Stimulated activated naive CD4-positive, alpha-beta T cell (primary cell): Measurements from ENCODE around the gene PBRM1.
A peak's percentile ranks its signal among the peaks of the same experiment; 100 is the strongest.
"Not testable (repeated sequence)": the region's sequence is repeated elsewhere in the genome, so short reads cannot be mapped to it uniquely, and the experiment has no call there.

Source experiments
- DNase-seq, 6 experiments: peaks; one replicate each; lab custom pipeline; 2025; lab: John Stamatoyannopoulos, UW

The PBRM1 gene

DNA sequence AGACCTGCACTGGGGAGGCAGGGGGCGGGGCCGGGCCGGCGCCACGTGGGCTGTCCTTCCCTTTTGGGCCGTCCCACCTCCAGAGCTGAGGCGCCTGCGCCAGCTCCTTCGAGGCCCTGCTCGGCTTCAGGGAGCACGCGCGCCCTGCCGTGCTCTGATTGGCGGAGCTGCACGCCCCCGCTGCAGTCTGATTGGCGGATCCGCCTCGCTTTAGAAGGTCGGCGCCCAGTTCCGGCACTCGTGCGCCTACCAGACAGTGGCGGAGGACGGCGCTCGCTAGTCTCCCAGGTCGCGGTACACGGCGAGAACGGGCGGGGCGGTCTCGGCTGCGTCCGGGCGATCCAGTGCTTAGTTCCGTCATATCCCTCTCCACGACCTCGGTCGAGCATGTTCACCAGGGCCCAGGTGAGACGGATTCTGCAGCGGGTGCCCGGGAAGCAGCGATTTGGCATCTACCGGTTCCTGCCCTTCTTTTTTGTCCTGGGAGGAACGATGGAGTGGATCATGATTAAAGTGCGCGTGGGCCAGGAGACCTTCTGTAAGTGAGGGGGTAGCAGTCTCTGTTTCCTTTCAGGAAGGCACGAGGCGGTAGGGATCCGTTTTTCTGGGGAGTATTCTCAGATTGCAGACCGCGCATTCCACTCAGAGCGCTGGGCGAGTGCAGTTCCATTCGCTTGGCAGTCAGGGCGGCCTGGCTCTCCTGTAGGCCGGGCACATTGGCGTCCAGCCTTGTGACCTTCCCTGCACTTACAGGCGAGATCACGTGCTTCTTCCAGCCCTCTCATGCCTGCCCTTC is 149.1 kb downstream of the PBRM1 start, which contains the start of gene UQCC5:
TSS of gene UQCC5 (plus strand) at position 237 of the 796 bp plus-strand sequence. CDS start at position 388, 151 bp downstream.
- peak; percentile 93 to 97 (median 96) for DNase-seq

DNA sequence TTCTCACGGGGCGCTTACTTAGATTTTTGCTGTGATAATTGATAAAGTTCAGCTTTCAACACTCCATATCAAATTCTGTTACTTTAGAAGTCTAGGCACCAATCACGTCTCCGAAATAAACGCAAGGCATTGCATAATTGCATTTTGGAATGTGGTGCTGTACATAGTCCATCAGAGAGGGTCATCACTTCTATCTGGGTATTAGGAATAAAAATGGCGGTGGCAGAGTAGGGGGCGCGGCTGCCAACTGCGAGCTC is 149.7 kb downstream of the PBRM1 start:
- DNase-seq = no peak

DNA sequence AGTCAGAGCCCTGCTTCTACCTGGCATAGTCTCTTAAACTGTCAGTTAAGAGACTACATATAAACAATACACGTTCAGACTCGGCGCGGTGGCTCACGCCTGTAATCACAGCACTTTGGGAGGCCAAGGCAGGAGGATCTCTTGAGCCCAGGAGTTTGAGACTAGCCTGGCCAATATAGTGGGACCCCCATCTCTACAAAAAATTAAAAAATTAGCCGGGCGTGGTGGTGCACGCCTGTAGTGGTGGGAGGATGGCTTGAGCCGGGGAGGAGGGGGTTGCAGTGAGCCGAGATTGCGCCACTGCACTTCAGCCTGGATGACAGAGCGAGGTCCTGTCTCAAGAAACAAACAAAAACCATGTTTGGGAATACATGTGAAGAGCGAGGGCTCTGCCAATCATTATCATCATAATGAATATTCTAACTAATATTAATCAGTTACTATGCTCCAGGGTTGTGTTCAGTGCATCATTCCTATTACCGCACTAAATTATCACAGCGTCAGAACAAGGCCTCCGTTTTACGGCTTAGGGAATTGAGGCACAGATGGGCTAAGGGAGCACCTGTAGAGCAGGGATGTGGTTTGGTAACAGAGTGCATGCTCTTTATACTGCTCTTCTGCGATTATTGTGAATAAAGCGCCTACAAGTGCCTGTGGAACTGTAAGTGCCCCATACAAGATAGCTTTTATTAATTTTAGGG is 150.2 kb downstream of the PBRM1 start:
- DNase-seq = no peak

DNA sequence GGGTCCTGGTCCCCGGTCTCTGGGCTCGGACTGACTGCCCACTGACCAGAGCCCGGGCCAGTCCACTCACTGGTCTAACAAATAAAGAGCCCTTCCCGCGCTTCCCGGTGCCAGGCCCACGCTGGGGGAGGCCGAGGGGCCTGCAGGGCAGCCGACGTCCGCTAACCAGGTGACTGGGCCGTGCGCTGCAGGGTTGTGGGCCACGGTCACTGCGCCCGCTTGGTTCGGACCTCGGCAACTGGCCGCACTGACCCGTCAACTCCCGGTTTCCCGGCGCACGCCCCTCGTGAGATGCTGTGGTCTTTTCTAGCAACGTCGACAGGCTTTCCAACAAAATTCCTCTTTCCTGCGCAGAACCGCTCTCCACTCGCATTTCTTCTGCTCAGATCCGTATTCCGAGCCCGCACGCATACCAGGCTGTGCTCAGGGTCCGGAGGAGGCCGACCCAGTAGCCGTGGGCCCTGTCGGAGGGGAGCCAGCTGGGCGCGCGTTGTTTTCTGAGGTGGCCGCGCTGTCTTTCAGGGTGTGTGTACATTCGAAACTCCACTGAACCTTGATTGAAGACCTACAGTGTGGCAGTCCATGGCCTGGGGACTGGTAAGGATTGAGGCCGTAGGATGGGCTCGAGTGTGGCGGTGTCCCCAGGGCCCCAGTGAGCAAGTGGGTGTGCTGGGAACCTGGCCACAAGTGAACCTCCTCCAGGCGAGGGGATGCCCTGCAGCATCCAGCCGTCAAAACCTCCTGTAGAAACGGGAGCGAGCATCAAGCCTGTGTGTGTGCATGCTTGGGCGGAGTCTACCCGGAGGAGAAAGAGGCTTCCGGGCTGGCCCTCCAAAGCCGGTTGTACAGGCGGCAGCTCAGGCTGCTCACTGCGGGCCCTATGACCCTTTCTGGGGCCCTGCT is 151.2 kb downstream of the PBRM1 start:
- no peak for DNase-seq

DNA sequence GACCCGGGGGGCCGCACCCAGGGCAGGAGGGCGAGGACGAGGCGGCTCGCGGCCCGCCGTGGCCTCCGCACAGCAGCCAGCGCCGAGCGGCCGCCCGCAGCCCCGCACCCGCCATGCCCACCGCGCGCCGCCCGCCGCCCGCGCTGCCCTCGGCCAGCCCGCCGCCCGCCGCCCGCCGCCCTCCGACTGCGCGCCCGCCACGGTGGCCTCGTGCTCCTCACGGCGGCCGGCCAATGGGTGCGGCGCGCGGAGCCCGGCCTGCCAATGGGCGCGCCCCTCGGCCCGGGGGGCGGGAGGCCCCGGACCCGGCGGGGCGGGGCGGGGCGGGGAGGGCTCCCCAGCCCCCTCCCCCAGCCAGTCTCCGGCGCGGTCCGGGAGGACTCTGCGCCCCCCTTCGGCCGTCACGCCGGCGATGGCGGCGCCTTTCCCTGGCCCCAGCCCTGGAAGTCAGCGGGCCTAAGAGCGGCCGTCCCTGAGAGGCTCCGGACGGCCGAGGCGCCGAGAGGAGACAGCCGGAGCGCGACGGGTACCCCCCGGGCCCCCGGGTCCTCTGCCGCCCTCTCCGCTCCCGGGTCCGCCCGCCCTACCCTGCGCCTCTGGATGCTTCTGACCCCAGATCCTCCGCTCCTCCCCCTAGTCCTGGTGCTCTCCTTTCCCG is 152.0 kb downstream of the PBRM1 start, which contains the start of gene NT5DC2:
TSS of gene NT5DC2 (minus strand) at position 235 of the 658 bp plus-strand sequence. CDS start at position 115, 120 bp downstream.
- DNase-seq = peak; percentile 16 to 57 (median 35)

DNA sequence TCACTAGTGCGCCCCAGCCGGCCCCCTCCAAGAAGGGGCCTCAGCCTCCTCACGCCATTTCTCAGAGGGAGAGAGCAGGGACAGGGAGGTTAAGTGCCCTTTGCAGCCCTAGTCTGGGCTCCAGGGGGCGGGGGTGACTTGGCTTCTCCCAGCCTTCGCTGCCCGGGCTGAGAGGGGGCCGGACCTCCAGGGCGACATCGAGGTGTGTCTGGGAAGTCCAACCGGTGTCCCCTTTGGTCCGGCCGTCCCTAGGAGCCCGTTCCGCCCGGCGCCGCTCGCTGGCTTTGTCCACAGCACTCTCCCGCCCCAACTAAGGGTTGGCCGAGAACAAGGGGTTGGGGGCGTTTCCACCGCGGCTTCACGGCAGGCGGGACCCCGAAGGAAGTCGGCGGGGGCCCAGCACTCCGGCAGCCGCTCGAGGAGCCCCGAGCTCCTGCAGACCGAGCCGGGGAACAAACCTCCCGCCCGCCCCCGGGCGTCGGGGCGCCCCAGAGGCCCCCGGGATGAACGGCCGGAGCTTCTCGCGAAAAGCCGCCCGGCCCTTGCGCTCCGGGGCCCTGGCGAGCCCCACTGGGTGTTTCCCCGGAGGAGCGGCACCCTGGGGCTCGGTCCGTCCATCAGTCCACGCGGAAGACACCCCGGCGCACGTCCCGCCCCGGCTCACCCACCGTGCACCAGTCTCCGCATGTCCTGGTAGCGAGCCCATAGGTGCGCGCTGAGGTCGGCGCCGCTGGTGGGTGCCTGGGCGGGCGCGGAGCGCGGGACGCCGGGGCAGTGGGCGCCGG is 152.7 kb downstream of the PBRM1 start:
- DNase-seq = peak in 4 of 6 experiments; percentile 12 to 41 (median 32)

DNA sequence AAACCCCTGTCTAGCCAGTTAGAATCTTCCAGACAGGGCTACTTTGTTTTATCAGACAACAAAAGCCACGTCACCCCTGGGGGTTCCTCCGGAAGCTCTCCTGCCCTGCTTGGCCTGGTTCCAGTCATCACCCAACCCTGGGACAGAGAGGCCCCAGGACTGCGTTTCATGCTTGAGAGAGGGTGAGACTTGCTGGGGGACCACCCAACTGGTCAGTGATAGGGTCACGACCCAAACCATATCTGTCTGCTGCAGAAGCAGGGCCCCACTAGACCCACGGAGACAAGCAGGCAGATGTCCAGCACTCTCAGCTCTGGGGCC is 153.2 kb downstream of the PBRM1 start:
- DNase-seq = no peak

DNA sequence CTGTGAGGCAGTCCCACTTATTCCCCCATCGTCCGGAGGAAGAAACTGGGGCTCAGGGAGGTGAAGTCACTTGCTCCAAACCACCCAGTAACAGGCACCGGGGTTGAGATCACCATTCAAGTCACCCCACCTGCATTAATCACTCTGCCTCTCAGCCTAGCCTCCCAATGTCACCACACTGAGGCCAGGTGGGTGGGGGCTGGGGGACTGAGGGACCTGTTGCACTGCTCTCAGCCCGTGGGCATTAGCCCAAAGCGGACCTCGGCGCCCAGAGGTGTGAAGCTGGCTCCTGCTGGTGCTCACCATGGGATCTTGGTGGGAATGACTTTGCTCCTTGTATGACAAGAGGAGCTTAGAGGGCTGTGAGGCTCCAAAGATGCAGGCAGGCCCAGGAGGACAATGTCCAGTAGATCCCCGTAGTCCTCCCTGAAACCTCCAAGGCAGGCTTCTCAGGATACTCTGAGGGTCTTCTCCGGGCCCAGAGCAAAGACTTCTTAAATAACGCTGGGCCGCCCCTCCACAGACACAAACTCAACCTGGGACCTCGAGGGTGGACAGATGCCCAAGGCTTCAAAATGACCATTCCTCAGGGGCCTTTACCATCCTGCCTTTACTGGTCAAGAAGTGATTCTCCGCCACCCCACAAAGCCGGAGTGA is 153.7 kb downstream of the PBRM1 start:
- no peak for DNase-seq

DNA sequence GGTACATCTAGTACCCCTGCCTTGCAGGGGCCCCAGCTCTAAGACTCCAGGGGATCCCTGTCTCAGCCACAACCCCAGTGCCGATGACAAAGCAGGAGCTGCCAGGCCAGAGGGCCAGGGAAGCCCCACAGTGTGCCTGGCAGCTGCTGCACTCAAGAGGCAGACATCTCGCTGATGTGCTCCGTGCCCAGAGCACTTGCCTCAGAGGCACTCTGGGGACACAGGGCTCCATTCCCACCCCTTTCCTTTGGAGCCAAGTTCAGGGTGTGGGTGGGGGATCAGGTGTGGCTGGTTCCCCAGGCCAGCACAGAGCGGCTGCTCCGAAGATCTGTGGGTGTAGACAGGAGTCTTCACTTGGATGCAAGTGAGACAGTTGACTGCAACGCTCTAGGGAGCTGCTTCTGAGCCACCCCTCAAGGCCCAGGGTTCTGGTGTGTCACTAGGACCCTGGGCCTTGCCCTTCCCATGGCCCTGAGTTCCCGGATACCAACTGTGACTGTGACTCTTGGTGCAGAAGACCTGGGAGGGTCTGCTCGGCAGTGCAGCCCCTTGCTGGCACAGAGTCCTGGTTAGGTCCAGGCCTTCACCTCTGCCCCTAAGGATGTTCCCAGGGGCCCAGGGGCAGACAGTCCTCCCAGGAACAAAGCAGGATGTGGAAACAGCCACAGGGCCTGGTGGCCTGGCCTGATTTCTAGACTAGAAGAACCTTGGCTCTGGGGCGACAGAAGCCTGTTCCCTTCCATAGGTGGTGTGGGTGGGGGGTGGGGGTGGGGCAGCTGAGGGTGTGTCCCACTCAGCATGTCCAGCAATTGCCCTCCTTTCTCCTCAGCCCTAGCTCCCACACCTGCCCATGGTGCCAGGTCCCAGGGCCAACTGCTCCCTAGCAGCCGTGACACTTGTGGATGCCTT is 154.5 kb downstream of the PBRM1 start:
- DNase-seq = no peak

DNA sequence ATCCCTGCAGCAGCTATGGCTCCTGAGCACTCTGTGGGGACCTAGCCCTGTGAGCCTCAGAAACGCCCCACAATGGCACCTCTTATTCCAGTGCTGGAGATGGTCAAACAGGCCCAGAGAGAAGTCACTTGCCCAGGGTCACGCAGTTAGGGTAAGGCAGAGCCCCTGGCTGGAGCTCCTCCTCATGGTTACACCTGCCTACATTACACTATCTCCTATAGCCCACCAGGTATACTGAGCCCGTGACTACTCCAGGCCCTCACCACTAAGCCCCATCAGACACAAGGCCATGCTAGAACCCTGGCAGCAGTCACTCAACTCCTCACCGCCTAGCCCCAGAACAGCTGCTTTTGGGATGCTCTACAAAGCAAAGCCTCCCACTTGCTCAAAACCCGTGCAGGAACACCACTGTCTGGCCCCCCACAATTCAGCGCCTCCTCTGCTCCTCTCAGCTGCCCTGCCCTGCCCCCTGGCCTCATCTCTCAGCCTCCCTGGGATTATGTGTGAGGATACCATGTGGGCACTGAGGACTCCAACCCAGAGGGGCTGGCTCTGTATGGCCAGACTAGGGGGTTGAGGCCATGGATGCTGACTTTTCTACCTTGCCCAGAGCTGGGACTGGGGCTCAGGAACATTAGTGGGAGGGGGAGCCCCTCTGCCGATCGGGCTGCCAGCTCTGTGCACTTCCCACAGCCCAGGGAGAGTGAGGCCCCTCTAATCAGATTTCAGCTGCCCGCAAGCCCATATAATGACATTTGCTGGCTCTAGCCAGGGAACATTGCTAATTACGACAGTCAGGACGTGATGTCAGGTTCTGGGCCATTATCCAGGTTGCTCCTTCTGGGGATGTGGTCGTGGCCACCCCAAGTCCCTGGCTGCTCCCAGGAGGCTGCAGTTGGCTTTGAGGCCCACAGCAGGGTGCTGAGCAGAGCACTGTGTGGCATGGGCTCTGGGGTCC is 156.1 kb downstream of the PBRM1 start:
- DNase-seq = no peak

DNA sequence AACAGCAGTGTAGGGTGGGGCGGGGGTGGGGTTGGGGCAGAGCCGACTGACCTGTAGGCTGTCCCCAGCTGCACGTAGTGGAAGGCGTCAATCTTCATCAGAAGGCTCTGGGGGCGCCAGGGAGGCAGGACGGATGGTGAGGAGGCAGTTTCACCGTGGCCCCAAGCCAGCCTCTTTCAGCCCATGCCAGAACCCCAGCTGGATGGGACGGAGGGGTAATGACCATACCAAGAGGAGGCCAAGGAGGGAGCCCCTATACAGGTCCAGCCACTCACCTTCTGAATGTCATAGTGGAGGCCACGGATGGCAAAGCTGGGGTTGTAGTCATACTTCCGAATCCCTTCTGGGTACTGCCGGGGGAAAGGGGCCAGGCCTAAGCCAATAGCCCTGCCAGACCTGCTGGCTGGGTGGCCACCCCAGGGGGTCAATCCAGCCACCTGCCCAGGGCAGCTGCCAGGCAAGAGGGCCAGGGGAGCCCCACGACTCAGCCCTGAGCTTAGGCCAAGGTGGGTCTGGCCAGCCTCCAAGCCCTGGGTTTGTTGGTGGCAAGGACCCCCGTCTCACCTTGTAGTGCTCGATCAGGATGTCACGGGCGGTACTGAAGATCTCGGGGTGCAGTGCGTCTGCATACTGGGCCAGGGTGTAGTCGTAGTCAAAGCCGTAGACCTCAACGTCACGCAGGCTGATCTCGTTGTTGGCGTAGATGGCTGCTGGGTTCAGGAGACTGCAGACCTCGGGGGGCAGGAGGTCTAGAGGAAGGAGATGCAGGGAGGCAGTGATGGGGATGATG is 156.9 kb downstream of the PBRM1 start:
- DNase-seq = no peak

DNA sequence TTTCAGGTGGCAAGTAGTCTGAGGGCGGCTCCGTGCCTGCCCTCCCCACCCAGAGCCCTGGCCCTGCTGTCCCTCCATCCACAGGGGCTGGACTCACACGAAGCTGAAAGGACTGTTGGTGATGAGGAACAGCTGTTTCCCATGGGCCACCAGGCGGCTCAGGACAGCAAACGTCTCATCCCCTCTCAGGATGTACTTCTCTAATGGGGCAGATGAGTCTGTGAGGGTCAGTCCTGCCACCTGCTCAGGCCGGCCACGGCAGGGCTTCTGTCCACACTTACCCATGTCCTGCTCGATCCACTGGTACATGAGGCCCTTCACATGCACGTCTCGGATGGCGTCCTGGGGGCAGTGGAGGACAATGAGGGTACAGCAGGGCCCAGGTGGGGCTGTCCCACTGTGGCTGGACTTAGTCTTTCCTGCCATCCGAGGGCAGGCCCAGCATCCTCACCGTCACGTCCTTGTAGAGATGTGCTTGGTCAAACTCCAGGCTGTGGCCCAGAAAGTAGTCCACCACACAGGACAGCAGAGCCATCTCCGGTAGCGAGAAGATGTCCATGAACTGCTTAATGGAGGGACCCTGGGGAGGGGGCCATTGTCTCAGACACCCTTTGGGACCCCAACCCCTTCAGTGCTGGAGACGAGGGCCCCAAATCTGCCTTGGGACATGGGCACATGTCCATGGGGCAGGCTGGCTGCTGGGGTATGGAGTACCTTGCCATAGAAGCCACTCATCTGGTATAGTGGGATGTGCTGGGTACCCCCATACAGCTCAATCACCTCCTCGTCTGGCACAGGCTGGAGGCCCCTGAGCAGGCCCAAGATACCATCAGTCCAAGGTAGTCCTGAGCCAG is 157.8 kb downstream of the PBRM1 start:
- DNase-seq = no peak

DNA sequence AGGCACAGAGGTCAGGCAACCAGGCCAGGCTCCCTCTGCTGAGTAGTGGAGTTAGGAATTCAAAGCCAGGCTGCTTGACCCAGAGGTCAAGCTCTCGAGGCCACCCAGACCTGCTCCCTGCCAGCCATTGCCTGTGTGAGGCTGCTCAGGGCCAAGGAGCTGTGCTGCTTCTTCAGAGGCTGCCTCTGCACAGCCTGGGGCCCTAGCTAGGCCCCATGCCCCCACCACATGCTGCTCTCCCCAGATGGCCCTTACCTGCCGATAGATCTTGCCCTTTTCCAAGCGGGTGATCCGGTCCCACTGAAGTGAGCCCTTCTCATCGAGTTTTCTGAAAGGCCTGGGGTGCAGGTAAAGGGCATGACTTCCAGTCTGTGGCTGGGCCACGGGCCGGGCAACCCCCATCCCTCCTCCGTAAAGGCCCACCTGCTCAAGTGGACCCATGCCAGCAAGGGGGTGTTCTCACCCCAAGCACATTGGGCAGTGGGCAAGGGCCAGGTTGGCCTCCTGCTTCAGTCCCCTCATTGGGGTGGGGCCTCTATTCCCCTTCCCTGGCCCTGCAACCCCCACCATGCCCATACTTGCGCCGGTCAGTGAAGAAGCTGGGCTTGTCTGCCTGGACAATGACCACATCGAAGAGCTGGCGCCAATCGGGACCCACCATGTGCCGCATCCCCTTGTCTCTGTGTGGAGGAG is 158.5 kb downstream of the PBRM1 start:
- DNase-seq = no peak

DNA sequence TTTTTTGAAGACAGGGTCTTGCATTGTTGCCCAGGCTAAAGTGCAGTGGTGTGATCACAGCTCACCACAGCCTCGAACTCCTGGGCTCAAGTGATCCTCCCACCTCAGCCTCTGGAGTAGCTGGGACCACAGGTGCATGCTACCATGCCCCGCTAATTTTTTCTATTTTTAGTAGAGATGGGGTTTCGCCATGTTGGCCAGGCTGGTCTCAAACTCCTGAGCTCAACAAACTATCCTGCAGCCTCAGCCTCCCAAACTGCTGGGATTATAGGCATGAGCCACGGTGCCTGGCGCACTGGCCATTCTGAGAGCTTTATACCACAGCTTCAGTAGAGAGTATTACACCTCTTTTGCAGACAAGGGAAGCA is 159.1 kb downstream of the PBRM1 start:
- DNase-seq = not testable (repeated sequence)

DNA sequence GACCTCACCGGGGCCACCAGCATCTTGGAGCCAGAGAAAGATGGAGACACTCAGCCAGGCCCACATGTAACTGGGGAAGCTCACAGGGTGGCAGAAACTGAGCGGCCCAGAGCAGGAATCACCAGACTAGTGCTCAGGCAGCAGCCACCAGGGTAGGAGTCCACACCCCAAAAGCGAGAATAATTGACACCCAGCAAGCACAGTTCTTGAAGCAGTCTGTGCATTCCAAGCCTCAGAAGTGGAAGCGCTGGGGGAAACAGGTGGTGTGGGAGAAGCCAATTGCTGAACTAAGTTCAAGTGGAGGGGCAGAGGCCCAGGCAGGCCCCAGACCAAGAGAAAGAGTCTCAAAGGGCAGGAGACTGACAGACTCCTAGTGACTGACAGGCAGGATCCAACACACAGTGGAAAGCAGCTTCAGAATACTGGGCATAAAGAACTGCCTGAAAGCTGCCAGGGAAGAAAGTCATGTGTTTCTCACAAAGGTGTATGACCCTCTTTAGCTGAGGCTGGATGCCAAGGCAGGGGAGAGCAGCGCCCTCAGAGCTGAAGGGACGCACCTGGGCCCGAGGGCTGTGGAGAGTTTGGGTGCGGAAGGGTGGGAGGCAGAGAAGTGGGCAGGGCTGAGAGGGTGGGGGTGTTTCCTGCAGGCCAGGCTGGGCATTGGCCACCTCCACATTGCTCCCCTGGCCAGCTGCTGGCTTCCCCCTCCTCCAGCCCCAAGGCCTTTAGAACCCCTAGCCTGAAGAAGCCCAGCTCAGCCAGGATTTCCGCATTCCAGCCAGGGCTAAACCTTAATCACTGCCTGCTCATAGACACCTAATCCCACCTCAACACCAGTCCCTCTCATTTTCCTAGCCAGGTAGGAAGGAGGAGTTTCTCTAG is 159.8 kb downstream of the PBRM1 start:
- DNase-seq = no peak
